Nephron (organoid): Measurements from ENCODE around the gene PARP16.

Source experiments
- H3K27ac Mint-ChIP-seq, 3 experiments: 2 replicates each; pipeline ENCODE4 v1.8.0; 2020; ENCODE audit warnings: mixed read lengths in 3 of 3, mild to moderate bottlenecking in 2 of 3, moderate library complexity in 1 of 3
- H3K27me3 Mint-ChIP-seq: 2 replicates; pipeline ENCODE4 v1.8.0; 2021; ENCODE audit warnings: low read depth, mild to moderate bottlenecking, moderate library complexity, mixed read lengths
- H3K36me3 Mint-ChIP-seq: 2 replicates; pipeline ENCODE4 v1.8.0; 2020; ENCODE audit warnings: low read depth, mixed read lengths
- H3K4me1 Mint-ChIP-seq: 2 replicates; pipeline ENCODE4 v1.8.0; 2020; ENCODE audit warnings: mixed read lengths
- H3K4me3 Mint-ChIP-seq, 3 experiments: 2 replicates each; pipeline ENCODE4 v1.8.0; 2020; ENCODE audit warnings: mild to moderate bottlenecking in 3 of 3, mixed read lengths in 3 of 3, moderate library complexity in 2 of 3
- H3K9me3 Mint-ChIP-seq: 2 replicates; pipeline ENCODE4 v1.8.0; 2020; ENCODE audit warnings: mixed read lengths
- TF ChIP-seq, protein P1 (sequence below), 3 experiments: fragments of 200-600 bp; sonication (generic); IDR thresholded peaks; one replicate each; pipeline ENCODE4 v1.5.0; 2021; ENCODE audit warnings: antibody characterized with exemption in 3 of 3; ENCODE audit not compliant: unreplicated experiment in 3 of 3

Gene PARP16

DNA sequence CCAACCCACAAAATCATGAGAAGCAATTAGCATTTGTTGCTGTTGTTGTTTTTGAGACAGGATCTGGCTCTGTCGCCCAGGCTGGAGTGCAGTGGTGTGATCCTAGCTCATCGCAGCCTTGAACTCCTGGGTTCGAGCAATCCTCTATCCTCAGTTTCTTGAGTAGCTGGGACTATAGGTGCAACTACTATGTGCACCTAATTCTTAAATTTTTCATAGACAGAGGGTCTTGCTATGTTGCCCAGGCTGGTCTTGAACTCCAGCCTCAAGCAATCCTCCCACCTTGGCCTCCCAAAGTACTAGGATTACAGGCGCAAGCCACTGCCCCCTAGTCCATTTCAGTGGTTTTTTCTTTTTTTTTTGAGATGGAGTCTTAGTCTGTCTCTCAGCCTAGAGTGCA is 18.3 kb downstream of the PARP16 start:
- no peaks in the 10 kb centered on the region for H3K27me3 Mint-ChIP-seq
- H3K9me3 Mint-ChIP-seq = no peaks in the 10 kb centered on the region
- no peaks in the 10 kb centered on the region for H3K4me1 Mint-ChIP-seq

DNA sequence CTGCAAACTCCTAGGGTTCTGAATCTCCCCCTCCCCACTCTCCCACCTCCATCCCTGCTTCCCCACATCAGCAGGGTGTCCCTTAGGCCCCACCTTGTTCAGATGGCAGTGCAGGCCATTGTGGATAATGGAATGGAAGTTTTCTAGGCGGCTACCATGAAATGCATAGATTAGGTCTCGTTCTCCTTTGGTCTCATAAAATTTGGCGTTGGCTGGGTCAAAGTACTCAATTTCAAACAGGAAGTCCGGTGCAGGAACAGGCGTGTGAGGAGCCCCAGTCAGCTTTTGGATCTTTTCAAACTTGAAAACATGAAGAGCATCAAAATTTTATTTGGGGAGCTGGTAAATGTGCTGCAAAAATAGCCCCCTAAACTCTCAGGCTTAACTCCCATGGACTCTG is 20.2 kb downstream of the PARP16 start:
- H3K36me3 Mint-ChIP-seq = peaks cover 30% of the 10 kb centered on the region
- no peaks in the 10 kb centered on the region for H3K9me3 Mint-ChIP-seq
- H3K4me3 Mint-ChIP-seq = no peak overlapping the region
- TF ChIP-seq, protein P1, sequence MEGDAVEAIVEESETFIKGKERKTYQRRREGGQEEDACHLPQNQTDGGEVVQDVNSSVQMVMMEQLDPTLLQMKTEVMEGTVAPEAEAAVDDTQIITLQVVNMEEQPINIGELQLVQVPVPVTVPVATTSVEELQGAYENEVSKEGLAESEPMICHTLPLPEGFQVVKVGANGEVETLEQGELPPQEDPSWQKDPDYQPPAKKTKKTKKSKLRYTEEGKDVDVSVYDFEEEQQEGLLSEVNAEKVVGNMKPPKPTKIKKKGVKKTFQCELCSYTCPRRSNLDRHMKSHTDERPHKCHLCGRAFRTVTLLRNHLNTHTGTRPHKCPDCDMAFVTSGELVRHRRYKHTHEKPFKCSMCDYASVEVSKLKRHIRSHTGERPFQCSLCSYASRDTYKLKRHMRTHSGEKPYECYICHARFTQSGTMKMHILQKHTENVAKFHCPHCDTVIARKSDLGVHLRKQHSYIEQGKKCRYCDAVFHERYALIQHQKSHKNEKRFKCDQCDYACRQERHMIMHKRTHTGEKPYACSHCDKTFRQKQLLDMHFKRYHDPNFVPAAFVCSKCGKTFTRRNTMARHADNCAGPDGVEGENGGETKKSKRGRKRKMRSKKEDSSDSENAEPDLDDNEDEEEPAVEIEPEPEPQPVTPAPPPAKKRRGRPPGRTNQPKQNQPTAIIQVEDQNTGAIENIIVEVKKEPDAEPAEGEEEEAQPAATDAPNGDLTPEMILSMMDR (IDR thresholded peaks at IDR 0.05; ENCODE audit: unreplicated experiment in 3 of 3) = no peak
- no peaks in the 10 kb centered on the region for H3K27me3 Mint-ChIP-seq
- H3K27ac Mint-ChIP-seq = no peak overlapping the region
- no peaks in the 10 kb centered on the region for H3K4me1 Mint-ChIP-seq

More for the DNA sequence above, 18.3 kb downstream of the PARP16 start:
- H3K36me3 Mint-ChIP-seq = peaks cover 18% of the 10 kb centered on the region
- TF ChIP-seq, protein P1 (IDR thresholded peaks at IDR 0.05; ENCODE audit: unreplicated experiment in 3 of 3) = no peak
- no peak overlapping the region for H3K27ac Mint-ChIP-seq
- no peak overlapping the region for H3K4me3 Mint-ChIP-seq

DNA sequence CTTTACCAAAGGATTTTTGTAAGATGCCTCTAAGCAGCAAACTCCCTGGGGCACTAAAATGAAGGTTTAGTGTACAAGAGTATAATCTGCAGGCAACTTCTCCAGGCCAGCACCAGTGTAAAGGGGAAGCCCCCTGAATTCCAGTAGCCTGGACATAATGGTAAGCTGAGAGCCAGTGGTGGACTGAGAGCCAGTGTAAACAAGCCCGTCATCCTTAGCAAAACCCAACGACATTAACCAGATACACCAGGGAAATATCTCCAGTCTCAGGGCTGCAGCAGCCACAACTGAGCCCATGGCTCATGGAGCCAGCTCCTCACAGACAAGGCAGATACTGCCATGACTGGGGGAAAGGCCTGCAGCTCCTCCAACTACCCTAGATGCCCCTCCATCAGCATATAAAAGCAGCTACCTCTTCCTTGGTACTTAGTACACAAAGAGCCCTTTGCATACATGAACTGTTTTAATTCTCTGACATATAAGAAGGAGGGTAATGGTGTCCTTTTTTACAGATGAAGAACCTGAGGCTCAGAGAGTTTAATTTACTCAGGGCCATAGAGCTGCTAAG is 21.7 kb downstream of the PARP16 start:
- TF ChIP-seq, protein P1 (IDR thresholded peaks at IDR 0.05; ENCODE audit: unreplicated experiment in 3 of 3) = no peak
- Mint-ChIP-seq H3K27ac (peak overlapping the region in 1 of 3 experiments; percentile 22), H3K4me1 (peaks cover 14% of the 10 kb centered on the region), H3K4me3 (no peak overlapping the region), H3K36me3 (peaks cover 40% of the 10 kb centered on the region), H3K27me3 (no peaks in the 10 kb centered on the region), H3K9me3 (no peaks in the 10 kb centered on the region)

DNA sequence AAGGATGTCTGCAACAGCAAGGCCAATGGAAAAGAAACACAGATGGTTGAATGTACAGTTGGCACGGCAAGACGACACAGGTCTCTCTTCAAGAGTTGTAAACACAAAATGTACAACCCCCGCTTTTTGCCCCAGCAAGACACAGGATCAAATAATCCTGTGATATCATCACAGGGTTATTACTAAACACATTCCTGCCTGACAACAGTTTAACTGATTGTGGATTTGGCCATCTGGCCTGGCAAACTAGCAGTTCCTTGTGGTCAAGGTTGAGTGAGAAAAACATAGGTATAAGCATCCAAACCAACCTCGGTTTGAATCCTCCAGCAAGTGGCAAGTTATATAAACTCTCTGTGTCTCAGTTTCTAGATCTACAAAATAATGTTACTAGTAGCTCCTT is 23.4 kb downstream of the PARP16 start:
- H3K27ac Mint-ChIP-seq = no peak overlapping the region
- H3K4me3 Mint-ChIP-seq = no peak overlapping the region
- H3K36me3 Mint-ChIP-seq = peaks cover 51% of the 10 kb centered on the region
- TF ChIP-seq, protein P1 (IDR thresholded peaks at IDR 0.05; ENCODE audit: unreplicated experiment in 3 of 3) = no peak
- no peaks in the 10 kb centered on the region for H3K27me3 Mint-ChIP-seq
- H3K4me1 Mint-ChIP-seq = peaks cover 30% of the 10 kb centered on the region
- no peaks in the 10 kb centered on the region for H3K9me3 Mint-ChIP-seq

DNA sequence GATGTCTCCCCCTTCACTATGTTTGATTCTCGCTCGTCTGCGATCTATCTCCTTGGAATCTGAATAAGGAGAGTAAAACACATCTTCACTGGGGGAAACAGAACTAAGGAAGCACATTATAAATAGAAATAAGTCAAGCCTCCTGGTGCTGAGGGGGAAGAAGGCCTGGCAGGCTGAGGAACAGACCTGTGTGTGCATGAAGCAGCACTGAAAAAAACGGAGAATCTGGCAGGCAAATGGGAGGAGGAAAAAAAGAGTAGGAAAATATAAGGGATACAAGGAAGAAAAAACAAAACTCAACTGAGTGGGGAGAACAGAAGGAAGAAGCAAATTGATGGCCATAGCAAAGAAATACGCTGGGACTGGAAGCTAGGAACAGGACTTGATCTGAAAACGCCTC is 25.7 kb downstream of the PARP16 start:
- H3K4me3 Mint-ChIP-seq = no peak overlapping the region
- H3K27ac Mint-ChIP-seq = peak overlapping the region in 1 of 3 experiments; percentile 98
- peaks cover 57% of the 10 kb centered on the region for H3K36me3 Mint-ChIP-seq
- TF ChIP-seq, protein P1 (IDR thresholded peaks at IDR 0.05; ENCODE audit: unreplicated experiment in 3 of 3) = no peak
- peaks cover 46% of the 10 kb centered on the region for H3K4me1 Mint-ChIP-seq
- no peaks in the 10 kb centered on the region for H3K9me3 Mint-ChIP-seq
- no peaks in the 10 kb centered on the region for H3K27me3 Mint-ChIP-seq

DNA sequence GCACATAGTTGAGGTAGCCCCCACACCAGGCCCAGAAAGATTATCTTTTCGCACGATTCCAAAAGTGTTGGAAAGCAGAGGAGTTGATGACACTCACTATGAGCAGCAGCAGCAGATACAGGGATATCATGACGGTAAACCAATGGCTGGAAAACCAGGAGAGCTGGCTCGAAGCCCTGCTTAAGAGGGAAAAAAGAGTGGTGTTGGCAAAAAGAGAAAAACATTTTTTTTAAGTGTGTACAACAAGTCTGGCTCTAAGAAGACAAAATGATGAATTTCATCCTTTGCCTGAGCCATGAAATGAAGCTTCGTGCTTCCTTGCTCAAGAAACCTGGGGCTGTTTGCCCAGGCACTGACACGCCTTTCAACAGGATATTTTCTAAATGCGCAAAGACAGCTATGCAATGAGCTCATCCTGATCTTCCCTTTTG is 27.3 kb downstream of the PARP16 start:
- Mint-ChIP-seq H3K27me3 (no peaks in the 10 kb centered on the region), H3K4me1 (peaks cover 55% of the 10 kb centered on the region), H3K36me3 (peaks cover 64% of the 10 kb centered on the region), H3K27ac (peak overlapping the region; percentile 72 to 98 (median 91)), H3K9me3 (no peaks in the 10 kb centered on the region), H3K4me3 (peak overlapping the region in 1 of 3 experiments; percentile 2)
- TF ChIP-seq, protein P1 (IDR thresholded peaks at IDR 0.05; ENCODE audit: unreplicated experiment in 3 of 3) = no peak
